Measurements from ENCODE around the gene CEP295NL. TPM values are rescaled to one million over a fixed set of nuclear protein-coding genes. Genes with fewer than 3 reads are reported as not detected.
"Not testable (repeated sequence)": the region's sequence is repeated elsewhere in the genome, so short reads cannot be mapped to it uniquely, and the experiment has no call there.

Gene CEP295NL
- total RNA-seq, 1 donor from 2014 or later: not detected

GRCh38 chr17:78910497-78911284, 7.7 kb upstream of the CEP295NL start:
- Mint-ChIP-seq H3K9me3 (no peaks in the 10 kb centered on the region), H3K4me3 (ENCODE audit: low read depth) (no peak overlapping the region), H3K27me3 (ENCODE audit: low read depth) (peaks cover 7% of the 10 kb centered on the region), H3K4me1 (ENCODE audit: low read depth) (no peaks in the 10 kb centered on the region), H3K27ac (no peak overlapping the region), H3K36me3 (ENCODE audit: low read depth) (no peaks in the 10 kb centered on the region)
- intact Hi-C loops (cut with micrococcal nuclease): no loop called here
- no peak for DNase-seq (ENCODE audit: low spot score)

- H3K9me3 Mint-ChIP-seq: no peaks in the 10 kb centered on the region
- DNase-seq (ENCODE audit: low spot score): no peak
- H3K27ac Mint-ChIP-seq: no peak overlapping the region
- H3K4me1 Mint-ChIP-seq (ENCODE audit: low read depth): peaks cover 5% of the 10 kb centered on the region
- intact Hi-C loops (cut with micrococcal nuclease): no loop called here
- H3K27me3 Mint-ChIP-seq (ENCODE audit: low read depth): peaks cover 7% of the 10 kb centered on the region
- H3K4me3 Mint-ChIP-seq (ENCODE audit: low read depth): no peak overlapping the region
- H3K36me3 Mint-ChIP-seq (ENCODE audit: low read depth): no peaks in the 10 kb centered on the region
Measured at GRCh38 chr17:78908426-78908825, 5.4 kb upstream of the CEP295NL start.

GRCh38 chr17:78905541-78905940, 2.5 kb upstream of the CEP295NL start:
- intact Hi-C loops (cut with micrococcal nuclease): no loop called here
- DNase-seq (ENCODE audit: low spot score): no peak
- Mint-ChIP-seq H3K36me3 (ENCODE audit: low read depth) (no peaks in the 10 kb centered on the region), H3K4me1 (ENCODE audit: low read depth) (peaks cover 10% of the 10 kb centered on the region), H3K27ac (no peak overlapping the region), H3K9me3 (no peaks in the 10 kb centered on the region), H3K27me3 (ENCODE audit: low read depth) (peaks cover 2% of the 10 kb centered on the region), H3K4me3 (ENCODE audit: low read depth) (no peak overlapping the region)

- Mint-ChIP-seq H3K4me3 (ENCODE audit: low read depth) (no peak overlapping the region), H3K27ac (no peak overlapping the region), H3K9me3 (no peaks in the 10 kb centered on the region), H3K27me3 (ENCODE audit: low read depth) (no peaks in the 10 kb centered on the region), H3K36me3 (ENCODE audit: low read depth) (no peaks in the 10 kb centered on the region), H3K4me1 (ENCODE audit: low read depth) (peaks cover 10% of the 10 kb centered on the region)
- DNase-seq (ENCODE audit: low spot score): no peak
- intact Hi-C loops (cut with micrococcal nuclease): no loop called here
Measured at GRCh38 chr17:78905116-78905515, 2.1 kb upstream of the CEP295NL start.

GRCh38 chr17:78904371-78904770, 1.4 kb upstream of the CEP295NL start:
- Mint-ChIP-seq H3K27me3 (ENCODE audit: low read depth) (no peaks in the 10 kb centered on the region), H3K4me1 (ENCODE audit: low read depth) (peaks cover 10% of the 10 kb centered on the region), H3K27ac (no peak overlapping the region), H3K4me3 (ENCODE audit: low read depth) (no peak overlapping the region), H3K9me3 (no peaks in the 10 kb centered on the region), H3K36me3 (ENCODE audit: low read depth) (no peaks in the 10 kb centered on the region)
- intact Hi-C loops (cut with micrococcal nuclease): no loop called here
- DNase-seq (ENCODE audit: low spot score): no peak

- intact Hi-C loops (cut with micrococcal nuclease); H3K4me3 Mint-ChIP-seq (ENCODE audit: low read depth); H3K27me3 Mint-ChIP-seq (ENCODE audit: low read depth); H3K36me3 Mint-ChIP-seq (ENCODE audit: low read depth); DNase-seq (ENCODE audit: low spot score); H3K9me3 Mint-ChIP-seq; H3K27ac Mint-ChIP-seq: not testable (repeated sequence)
- peaks cover 10% of the 10 kb centered on the region for H3K4me1 Mint-ChIP-seq (ENCODE audit: low read depth)
Measured at GRCh38 chr17:78902231-78902630, 770 bp downstream of the CEP295NL start.

- DNase-seq (ENCODE audit: low spot score): no peak
- H3K27me3 Mint-ChIP-seq (ENCODE audit: low read depth): no peaks in the 10 kb centered on the region
- no peaks in the 10 kb centered on the region for H3K36me3 Mint-ChIP-seq (ENCODE audit: low read depth)
- intact Hi-C loops (cut with micrococcal nuclease): no loop called here
- H3K9me3 Mint-ChIP-seq: no peaks in the 10 kb centered on the region
- H3K4me1 Mint-ChIP-seq (ENCODE audit: low read depth): peaks cover 10% of the 10 kb centered on the region
- H3K4me3 Mint-ChIP-seq (ENCODE audit: low read depth): no peak overlapping the region
- H3K27ac Mint-ChIP-seq: no peak overlapping the region
Measured at GRCh38 chr17:78901806-78902205, 1.2 kb downstream of the CEP295NL start.

- Mint-ChIP-seq H3K4me3 (ENCODE audit: low read depth) (no peak overlapping the region), H3K9me3 (no peaks in the 10 kb centered on the region), H3K4me1 (ENCODE audit: low read depth) (peaks cover 10% of the 10 kb centered on the region), H3K27ac (no peak overlapping the region), H3K27me3 (ENCODE audit: low read depth) (no peaks in the 10 kb centered on the region), H3K36me3 (ENCODE audit: low read depth) (no peaks in the 10 kb centered on the region)
- no peak for DNase-seq (ENCODE audit: low spot score)
- intact Hi-C loops (cut with micrococcal nuclease): no loop called here
Measured at GRCh38 chr17:78900816-78901215, 2.2 kb downstream of the CEP295NL start.

GRCh38 chr17:78899361-78900260, 3.4 kb downstream of the CEP295NL start:
- no peak overlapping the region for H3K4me3 Mint-ChIP-seq (ENCODE audit: low read depth)
- peaks cover 10% of the 10 kb centered on the region for H3K4me1 Mint-ChIP-seq (ENCODE audit: low read depth)
- H3K9me3 Mint-ChIP-seq: no peaks in the 10 kb centered on the region
- no peak overlapping the region for H3K27ac Mint-ChIP-seq
- intact Hi-C loops (cut with micrococcal nuclease): no loop called here
- DNase-seq (ENCODE audit: low spot score): no peak
- H3K36me3 Mint-ChIP-seq (ENCODE audit: low read depth): no peaks in the 10 kb centered on the region
- no peaks in the 10 kb centered on the region for H3K27me3 Mint-ChIP-seq (ENCODE audit: low read depth)

- Mint-ChIP-seq H3K36me3 (ENCODE audit: low read depth) (no peaks in the 10 kb centered on the region), H3K4me3 (ENCODE audit: low read depth) (no peak overlapping the region), H3K27ac (no peak overlapping the region), H3K27me3 (ENCODE audit: low read depth) (no peaks in the 10 kb centered on the region), H3K9me3 (no peaks in the 10 kb centered on the region), H3K4me1 (ENCODE audit: low read depth) (peaks cover 10% of the 10 kb centered on the region)
- intact Hi-C loops (cut with micrococcal nuclease): no loop called here
- no peak for DNase-seq (ENCODE audit: low spot score)
Measured at GRCh38 chr17:78898947-78899346, 4.1 kb downstream of the CEP295NL start.

- Mint-ChIP-seq H3K4me3 (ENCODE audit: low read depth) (no peak overlapping the region), H3K4me1 (ENCODE audit: low read depth) (peaks cover 4% of the 10 kb centered on the region), H3K27ac (no peak overlapping the region), H3K36me3 (ENCODE audit: low read depth) (no peaks in the 10 kb centered on the region), H3K9me3 (no peaks in the 10 kb centered on the region), H3K27me3 (ENCODE audit: low read depth) (no peaks in the 10 kb centered on the region)
- no peak for DNase-seq (ENCODE audit: low spot score)
- intact Hi-C loops (cut with micrococcal nuclease): no loop called here
Measured at GRCh38 chr17:78898075-78898836, 4.7 kb downstream of the CEP295NL start.

- Mint-ChIP-seq H3K27ac (no peak overlapping the region), H3K4me1 (ENCODE audit: low read depth) (no peaks in the 10 kb centered on the region), H3K27me3 (ENCODE audit: low read depth) (no peaks in the 10 kb centered on the region), H3K9me3 (no peaks in the 10 kb centered on the region), H3K36me3 (ENCODE audit: low read depth) (no peaks in the 10 kb centered on the region), H3K4me3 (ENCODE audit: low read depth) (no peak overlapping the region)
- intact Hi-C loops (cut with micrococcal nuclease): no loop called here
- no peak for DNase-seq (ENCODE audit: low spot score)
Measured at GRCh38 chr17:78897664-78898047, 5.3 kb downstream of the CEP295NL start.

Data from activated T-helper 2 cell treated with anti-CD3 and anti-CD28 coated beads, Interferon-gamma antibody, Interleukin-2, Interleukin-4, amounts not matched to agents 10 μg/mL and 5 μg/mL and 100 μg/mL, durations not matched to agents 14 hours and 24 hours and 36 hours (primary cell).